ENCODE results near the gene IL1A. TPM values are rescaled to one million over a fixed set of nuclear protein-coding genes. Genes with fewer than 3 reads are reported as not detected.

Gene IL1A, protein sequence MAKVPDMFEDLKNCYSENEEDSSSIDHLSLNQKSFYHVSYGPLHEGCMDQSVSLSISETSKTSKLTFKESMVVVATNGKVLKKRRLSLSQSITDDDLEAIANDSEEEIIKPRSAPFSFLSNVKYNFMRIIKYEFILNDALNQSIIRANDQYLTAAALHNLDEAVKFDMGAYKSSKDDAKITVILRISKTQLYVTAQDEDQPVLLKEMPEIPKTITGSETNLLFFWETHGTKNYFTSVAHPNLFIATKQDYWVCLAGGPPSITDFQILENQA
- total RNA-seq: 8.2 and 15.5 TPM in 2 replicates

DNA sequence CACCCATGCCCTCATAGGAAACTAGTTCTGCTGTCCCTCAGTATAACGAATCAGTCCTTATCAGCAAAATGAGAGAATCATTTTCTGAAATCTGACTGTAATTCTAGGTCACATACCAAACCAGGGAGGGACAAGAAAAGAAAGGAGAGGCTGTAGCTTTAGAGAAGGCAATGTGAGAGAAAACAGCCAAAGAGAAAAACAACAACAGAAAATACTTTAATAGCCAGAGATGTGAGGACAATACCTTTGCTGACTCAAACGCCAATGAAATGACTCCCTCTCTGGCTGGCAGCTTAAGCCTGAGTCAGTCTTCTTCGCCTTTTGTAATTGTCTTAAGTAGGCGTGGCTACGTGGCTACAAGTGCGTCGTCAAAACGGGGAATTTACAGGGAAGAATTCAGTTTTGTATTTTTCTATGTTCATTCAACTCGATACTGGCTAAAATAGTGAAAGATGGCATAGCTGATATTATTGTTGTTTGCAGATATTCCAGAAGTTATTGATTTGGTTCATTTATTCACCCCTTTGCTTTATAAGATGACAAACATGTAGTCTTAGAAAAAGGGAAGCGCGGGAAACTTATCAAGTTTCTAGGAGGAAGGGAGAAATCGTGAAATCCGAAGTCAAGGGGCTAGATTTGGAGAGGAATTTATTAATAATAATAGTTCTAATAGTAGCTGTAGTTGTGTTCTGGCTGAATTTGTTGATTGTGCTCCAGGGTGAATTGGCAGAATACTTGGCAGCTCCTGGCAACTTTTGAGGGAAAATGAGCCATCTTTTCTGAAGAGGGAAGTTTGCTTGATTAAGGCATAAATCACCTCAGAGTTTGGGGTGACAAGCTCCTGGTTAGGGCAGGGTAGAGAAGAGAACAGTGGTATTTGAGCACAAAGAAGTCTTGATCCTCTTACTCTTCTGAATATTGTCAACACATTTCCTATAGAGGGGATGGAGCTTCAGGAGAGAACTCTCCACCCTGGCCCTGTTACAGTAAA, at the start of gene IL1A:
TSS of gene IL1A (minus strand) at position 295 of the 991 bp plus-strand sequence. CDS start 723 bp downstream, outside the sequence.

DNA sequence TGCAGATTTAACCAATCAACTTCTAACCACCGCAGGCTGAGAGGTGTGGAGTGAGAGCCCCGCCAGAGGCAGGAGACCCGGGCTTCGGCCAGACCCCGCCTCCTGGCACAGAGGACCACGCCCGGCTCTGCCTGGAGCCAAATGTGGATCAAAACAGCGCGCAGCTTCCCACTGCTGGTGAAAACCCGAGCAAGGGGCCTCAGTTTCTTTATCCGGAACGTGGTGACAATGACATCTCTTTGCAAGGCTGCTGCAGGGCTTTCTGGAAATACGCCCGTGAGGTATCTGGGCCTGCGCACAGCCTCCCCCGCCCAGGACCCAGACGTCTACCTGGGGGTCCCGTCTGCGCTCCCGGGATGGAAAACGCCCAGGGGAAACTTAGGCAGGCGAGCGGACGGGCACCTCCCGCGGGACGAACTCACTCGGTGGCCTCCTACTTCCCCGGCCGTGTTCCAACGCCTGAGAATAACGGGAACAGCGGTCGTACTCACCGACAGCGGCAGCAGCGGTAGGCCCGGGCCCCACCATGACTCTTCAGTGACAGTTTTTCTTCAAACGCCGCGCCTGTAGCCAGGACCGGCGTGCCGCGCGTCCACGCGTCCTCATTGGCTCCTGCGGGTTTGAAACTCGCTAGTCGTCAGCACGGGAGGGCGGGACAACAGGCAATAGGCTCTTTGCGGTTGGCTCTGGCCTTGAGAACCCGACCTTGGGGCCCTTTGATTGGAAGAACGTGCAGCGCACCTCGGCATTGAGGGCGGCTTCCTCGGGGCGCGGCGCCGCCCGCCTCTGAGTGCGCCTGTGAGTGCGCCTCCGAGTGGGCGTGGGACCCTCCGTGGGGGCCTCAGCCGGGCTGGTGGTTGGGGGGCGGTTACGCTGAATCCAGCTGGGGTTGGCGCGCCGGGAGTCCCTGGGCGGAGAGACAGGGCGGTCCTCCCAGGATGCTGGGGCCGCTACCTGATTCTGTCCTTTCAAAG, 19.9 kb downstream of the IL1A start, which contains the start of gene CKAP2L:
TSS of gene CKAP2L (minus strand) at position 539 of the 974 bp plus-strand sequence. CDS start at position 528, 11 bp downstream.

Other genes starting within 250 kb of the IL1A start
- 13.2 and 25.1 TPM in 2 replicates for gene POLR1B, start 242.0 kb downstream of the IL1A start, total RNA-seq
- 4.5 and 9.8 TPM in 2 replicates for gene CHCHD5, start 199.9 kb downstream of the IL1A start, total RNA-seq
- gene SLC20A1, start 138.6 kb downstream of the IL1A start, total RNA-seq: 84.6 and 377 TPM in 2 replicates
- not detected in 2 replicates for gene NT5DC4, start 63.5 kb downstream of the IL1A start, total RNA-seq
- gene CKAP2L, start 19.9 kb downstream of the IL1A start, total RNA-seq: 2.3 and 18.6 TPM in 2 replicates
- 150 and 229 TPM in 2 replicates for gene IL1B, start 52.3 kb upstream of the IL1A start, total RNA-seq
- not detected in 2 replicates for gene IL37, start 126.7 kb upstream of the IL1A start, total RNA-seq
- not detected in 2 replicates for gene IL36G, start 193.5 kb upstream of the IL1A start, total RNA-seq
- not detected in 2 replicates for gene IL36A, start 221.0 kb upstream of the IL1A start, total RNA-seq